NB4 (cell line): ENCODE measurements around the gene FOXB1.

Experiments used
- DNase-seq: peaks from one replicate; pipeline ENCODE4 v3.0.0; 2010; ENCODE audit warnings: low read depth
- H3K4me3 ChIP-seq: one replicate; pipeline ENCODE4 v1.5.1; 2011; ENCODE audit warnings: mild to moderate bottlenecking, low read depth, low read length, moderate library complexity
- MAX ChIP-seq: IDR thresholded peaks from 2 replicates; pipeline ENCODE4 v1.6.1; 2011; ENCODE audit warnings: low read depth, low read length
- MYC ChIP-seq: IDR thresholded peaks from 2 replicates; pipeline ENCODE4 v1.6.1; 2011; ENCODE audit warnings: low read depth, low read length
- POLR2A ChIP-seq: IDR thresholded peaks from 2 replicates; pipeline ENCODE4 v1.6.1; 2011; ENCODE audit warnings: mild to moderate bottlenecking; ENCODE audit not compliant: insufficient read length; ENCODE audit errors: extremely low read depth
- TF ChIP-seq, protein P1 (sequence below): IDR thresholded peaks from one replicate; pipeline ENCODE4 v1.5.1; 2012; ENCODE audit warnings: low read depth, low read length

FOXB1 gene

GRCh38 chr15:59993041-59993750, 10.9 kb upstream of the FOXB1 start:
- no peak overlapping the region for H3K4me3 ChIP-seq
- no peak for DNase-seq
- TF ChIP-seq MYC: no peak
- TF ChIP-seq POLR2A: no peak
- TF ChIP-seq MAX: no peak
- TF ChIP-seq, protein P1, sequence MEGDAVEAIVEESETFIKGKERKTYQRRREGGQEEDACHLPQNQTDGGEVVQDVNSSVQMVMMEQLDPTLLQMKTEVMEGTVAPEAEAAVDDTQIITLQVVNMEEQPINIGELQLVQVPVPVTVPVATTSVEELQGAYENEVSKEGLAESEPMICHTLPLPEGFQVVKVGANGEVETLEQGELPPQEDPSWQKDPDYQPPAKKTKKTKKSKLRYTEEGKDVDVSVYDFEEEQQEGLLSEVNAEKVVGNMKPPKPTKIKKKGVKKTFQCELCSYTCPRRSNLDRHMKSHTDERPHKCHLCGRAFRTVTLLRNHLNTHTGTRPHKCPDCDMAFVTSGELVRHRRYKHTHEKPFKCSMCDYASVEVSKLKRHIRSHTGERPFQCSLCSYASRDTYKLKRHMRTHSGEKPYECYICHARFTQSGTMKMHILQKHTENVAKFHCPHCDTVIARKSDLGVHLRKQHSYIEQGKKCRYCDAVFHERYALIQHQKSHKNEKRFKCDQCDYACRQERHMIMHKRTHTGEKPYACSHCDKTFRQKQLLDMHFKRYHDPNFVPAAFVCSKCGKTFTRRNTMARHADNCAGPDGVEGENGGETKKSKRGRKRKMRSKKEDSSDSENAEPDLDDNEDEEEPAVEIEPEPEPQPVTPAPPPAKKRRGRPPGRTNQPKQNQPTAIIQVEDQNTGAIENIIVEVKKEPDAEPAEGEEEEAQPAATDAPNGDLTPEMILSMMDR: no peak

DNA sequence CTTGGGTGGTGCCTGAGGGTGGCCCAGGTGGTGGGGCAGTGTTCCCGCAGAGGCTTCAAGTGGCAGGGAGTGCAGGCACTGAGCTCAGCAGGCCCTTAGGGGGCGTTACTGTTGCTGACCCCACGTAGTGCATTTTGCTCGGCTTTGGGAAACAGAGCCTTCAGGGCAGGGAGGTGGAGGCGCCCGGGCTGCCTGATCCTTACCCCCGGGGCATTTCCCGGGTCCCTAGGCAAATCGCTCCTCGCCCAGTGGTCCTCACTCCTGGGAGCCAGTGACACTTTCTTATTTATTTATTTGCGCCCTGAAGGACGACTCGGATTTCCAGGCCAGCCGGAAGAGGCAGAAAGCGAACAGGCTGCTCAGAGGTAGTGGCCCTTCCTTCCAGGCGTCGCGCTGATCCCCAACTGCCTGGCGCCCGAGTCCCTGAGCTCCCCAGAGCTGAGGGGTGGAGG, 10.1 kb upstream of the FOXB1 start:
- H3K4me3 ChIP-seq: no peak overlapping the region
- DNase-seq: peak; percentile 39
- TF ChIP-seq, protein P1: peak; percentile 32
- TF ChIP-seq MYC (no peak), MAX (no peak)

DNA sequence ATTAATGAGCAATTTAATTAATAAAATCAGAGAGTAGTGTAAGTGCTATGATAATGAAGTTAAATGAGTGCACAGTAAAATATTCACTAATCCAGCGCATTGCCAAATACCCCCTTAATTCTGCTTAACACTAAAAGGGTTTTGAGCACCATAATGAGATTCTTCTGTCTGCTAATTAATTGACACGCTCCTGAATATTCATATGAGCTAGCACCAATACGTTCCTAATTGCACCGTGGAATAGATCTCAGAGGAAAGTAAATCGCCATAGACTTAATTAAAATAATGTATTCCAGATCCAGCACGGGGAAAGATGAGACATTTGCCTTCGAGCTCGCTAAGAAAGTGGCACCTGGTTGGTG, 9.6 kb upstream of the FOXB1 start:
- no peak overlapping the region for H3K4me3 ChIP-seq
- DNase-seq: no peak
- no peak for TF ChIP-seq POLR2A
- TF ChIP-seq MYC: no peak
- TF ChIP-seq MAX: no peak
- TF ChIP-seq, protein P1: no peak

DNA sequence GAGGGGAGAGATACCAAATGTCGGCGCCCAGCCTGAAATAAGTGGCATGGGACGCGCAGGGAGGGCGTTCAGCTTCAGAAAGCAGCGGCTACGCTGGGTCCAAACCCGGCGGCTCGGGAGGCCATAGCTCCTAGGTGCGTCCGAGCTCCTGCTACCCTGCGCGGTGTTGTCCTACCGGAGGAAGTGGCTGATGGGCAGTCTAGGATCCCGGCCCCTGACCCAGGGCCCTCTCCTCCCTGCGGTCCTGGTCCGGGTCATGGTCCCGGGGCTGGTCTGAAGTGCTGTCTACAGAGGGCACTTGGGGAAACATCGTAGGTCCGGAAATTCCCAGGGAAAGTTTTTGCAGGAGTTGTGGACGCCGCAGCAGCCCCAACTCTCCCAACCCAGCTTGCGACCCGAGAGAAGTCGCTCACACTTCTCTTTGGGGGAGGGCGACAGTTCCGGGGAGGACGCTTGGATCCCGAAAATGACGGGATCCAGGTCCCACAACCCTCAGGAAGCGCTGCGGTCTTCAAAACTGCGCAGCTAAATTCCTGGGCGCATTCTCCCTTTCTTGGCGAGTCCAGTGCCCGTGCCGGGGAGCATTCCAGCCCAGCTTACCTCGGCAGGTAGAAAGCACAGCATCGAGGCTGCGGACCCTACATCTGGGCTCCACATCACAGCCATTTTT, 9.1 kb upstream of the FOXB1 start:
- no peak for TF ChIP-seq MAX
- no peak for TF ChIP-seq MYC
- TF ChIP-seq POLR2A: no peak
- TF ChIP-seq, protein P1: no peak
- DNase-seq: no peak
- H3K4me3 ChIP-seq: no peak overlapping the region

DNA sequence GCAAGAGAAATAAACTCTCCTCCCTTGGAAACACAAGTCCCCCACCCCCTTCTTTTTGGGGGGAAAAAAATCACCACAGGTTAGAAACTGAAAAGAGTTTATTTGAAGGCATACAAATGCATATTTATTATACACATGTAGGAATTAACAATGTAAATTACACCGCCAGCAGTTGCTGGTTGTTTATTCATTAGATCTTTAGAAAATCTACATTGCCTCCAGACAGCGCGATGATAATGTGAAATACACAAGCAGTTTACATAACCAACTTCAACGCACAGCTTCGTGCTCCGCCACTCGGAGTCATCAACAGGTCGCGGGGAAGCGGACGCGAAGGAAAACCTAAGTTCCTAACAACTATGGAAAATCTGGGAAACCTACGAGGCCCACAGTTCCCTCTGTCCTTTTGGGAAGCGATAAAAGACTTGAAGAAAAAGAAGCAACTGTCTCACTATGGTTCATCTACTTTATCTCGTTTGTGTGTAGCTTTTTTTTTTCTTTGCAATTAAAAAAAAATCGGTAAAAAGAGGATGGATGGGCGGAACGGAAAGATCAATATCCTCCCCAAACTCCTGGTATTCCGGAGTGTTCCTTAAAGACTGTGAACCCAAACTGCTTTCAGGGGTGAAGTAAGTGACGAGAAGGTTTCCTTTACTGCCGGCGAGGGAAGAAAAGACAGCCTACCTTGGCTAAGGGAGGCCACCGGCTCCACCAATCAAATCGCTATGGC, 8.4 kb upstream of the FOXB1 start:
- H3K4me3 ChIP-seq: no peak overlapping the region
- DNase-seq: no peak

More for the DNA sequence above, 8.4 kb upstream of the FOXB1 start:
- no peak for TF ChIP-seq POLR2A
- no peak for TF ChIP-seq MYC
- no peak for TF ChIP-seq MAX
- TF ChIP-seq, protein P1: no peak
